Stimulated activated CD4-positive, alpha-beta T cell treated with anti-CD3 and anti-CD28 coated beads, Interleukin-12 subunit alpha, Interleukin-12 subunit beta, amount 100 ng/mL, for 4 hours (primary cell): ENCODE measurements around the gene UTS2B.

Experiments used
- DNase-seq: peaks from one replicate; pipeline ENCODE4 v3.0.0-alpha.2; 2020

Gene UTS2B

GRCh38 chr3:191235331-191236314 lies 94.7 kb downstream of the UTS2B start:
- DNase-seq = no peak

DNA sequence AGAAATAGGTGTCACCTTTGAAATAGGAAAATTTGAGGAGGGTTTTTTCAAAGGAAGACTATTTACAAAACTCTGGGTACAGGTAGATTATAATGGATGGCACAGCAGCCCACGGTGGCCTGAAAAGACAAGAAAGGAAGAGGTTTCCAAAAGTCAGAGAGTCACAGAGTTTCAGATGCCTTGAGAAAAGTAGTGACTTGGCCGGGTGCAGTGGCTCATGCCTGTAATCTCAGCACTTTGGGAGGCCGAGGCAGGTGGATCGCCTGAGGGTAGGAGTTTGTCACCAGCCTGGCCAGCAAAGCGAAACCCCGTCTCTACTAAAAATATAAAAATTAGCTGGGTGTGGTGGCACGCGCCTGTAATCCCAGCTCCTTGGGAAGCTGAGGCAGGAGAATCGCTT lies 96.1 kb downstream of the UTS2B start:
- no peak for DNase-seq

DNA sequence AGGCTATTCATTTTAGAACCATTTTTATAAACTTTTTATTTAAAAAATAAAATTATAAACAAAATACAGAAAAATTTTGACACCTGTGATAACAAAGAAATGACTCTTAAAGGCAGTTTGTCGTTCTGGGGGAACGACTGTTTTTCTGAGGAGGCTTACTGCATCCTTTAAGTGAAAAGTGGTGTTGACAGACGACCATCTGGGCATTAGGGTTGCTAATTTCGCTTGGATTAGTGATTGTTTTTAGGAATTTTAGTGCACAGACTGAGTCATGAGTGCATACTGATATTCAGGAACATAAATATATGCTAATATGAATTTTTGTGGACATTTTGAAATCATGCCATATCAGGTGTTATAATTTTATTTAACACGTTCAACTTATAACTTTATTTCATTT lies 102.8 kb downstream of the UTS2B start:
- no peak for DNase-seq

- no peak for DNase-seq
Observed at GRCh38 chr3:191221638-191222037, 108.7 kb downstream of the UTS2B start.

DNA sequence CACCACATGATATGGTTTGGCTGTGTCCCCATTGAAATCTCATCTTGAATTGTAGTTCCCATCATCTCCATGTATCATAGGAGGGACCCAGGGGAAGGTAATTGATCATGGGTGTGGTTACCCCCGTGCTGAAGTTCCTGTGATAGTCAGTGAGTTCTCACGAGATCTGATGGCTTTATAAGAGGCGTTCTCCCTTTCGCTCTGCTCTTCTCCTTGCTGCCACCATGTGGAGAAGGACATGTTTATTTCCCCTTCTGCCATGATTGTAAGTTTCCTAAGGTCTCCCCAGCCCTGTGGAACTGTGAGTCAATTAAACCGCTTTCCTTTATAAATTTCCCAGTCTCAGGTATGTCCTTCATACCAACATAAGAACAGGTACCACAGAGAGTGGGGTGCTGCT lies 109.4 kb downstream of the UTS2B start:
- no peak for DNase-seq

GRCh38 chr3:191217301-191217700 lies 113.0 kb downstream of the UTS2B start:
- DNase-seq = no peak
